BE2C (cell line): ENCODE data around the gene CADM1.
A peak's percentile ranks its signal among the peaks of the same experiment; 100 is the strongest.

Source experiments
- DNase-seq: peaks from one replicate; pipeline ENCODE4 v3.0.0-alpha.2; 2020
- H3K27me3 ChIP-seq: fragments of 250-450 bp; sonication (Bioruptor Pico); 2 replicates; pipeline ENCODE4 v1.5.1; 2020; ENCODE audit warnings: mild to moderate bottlenecking
- H3K36me3 ChIP-seq: fragments of 250-450 bp; sonication (Bioruptor Pico); 2 replicates; pipeline ENCODE4 v1.5.1; 2020; ENCODE audit warnings: mild to moderate bottlenecking
- H3K4me1 ChIP-seq: fragments of 250-450 bp; sonication (Bioruptor Pico); 2 replicates; pipeline ENCODE4 v1.5.1; 2020
- H3K4me3 ChIP-seq: 2 replicates; pipeline ENCODE4 v1.5.1; 2011; ENCODE audit warnings: low read depth, low read length
- H3K9me3 ChIP-seq: fragments of 250-450 bp; sonication (Bioruptor Pico); 2 replicates; pipeline ENCODE4 v1.5.1; 2020
- TF ChIP-seq, protein P1 (sequence below): IDR thresholded peaks from 2 replicates; pipeline ENCODE4 v1.5.1; 2012; ENCODE audit warnings: mild to moderate bottlenecking, low read depth, low read length

Gene CADM1

GRCh38 chr11:115496892-115497291, 7.3 kb downstream of the CADM1 start:
- TF ChIP-seq, protein P1, sequence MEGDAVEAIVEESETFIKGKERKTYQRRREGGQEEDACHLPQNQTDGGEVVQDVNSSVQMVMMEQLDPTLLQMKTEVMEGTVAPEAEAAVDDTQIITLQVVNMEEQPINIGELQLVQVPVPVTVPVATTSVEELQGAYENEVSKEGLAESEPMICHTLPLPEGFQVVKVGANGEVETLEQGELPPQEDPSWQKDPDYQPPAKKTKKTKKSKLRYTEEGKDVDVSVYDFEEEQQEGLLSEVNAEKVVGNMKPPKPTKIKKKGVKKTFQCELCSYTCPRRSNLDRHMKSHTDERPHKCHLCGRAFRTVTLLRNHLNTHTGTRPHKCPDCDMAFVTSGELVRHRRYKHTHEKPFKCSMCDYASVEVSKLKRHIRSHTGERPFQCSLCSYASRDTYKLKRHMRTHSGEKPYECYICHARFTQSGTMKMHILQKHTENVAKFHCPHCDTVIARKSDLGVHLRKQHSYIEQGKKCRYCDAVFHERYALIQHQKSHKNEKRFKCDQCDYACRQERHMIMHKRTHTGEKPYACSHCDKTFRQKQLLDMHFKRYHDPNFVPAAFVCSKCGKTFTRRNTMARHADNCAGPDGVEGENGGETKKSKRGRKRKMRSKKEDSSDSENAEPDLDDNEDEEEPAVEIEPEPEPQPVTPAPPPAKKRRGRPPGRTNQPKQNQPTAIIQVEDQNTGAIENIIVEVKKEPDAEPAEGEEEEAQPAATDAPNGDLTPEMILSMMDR, result peak; percentile 45
- Histone ChIP-seq H3K36me3 (peaks cover 3% of the 10 kb centered on the region; the same call in 1 of the 2 replicates), H3K27me3 (no peaks in the 10 kb centered on the region), H3K4me1 (peaks cover 30% of the 10 kb centered on the region), H3K4me3 (no peak overlapping the region), H3K9me3 (no peaks in the 10 kb centered on the region; the same call in 1 of the 2 replicates)
- DNase-seq, result no peak

- DNase-seq, result no peak
- Histone ChIP-seq H3K36me3 (peaks cover 6% of the 10 kb centered on the region), H3K27me3 (no peaks in the 10 kb centered on the region), H3K9me3 (no peaks in the 10 kb centered on the region; the same call in 1 of the 2 replicates), H3K4me1 (peaks cover 28% of the 10 kb centered on the region), H3K4me3 (no peak overlapping the region)
- TF ChIP-seq, protein P1, result no peak
Measured at GRCh38 chr11:115493905-115494304, 10.3 kb downstream of the CADM1 start.

GRCh38 chr11:115493488-115493887, 10.7 kb downstream of the CADM1 start:
- no peaks in the 10 kb centered on the region; the same call in 1 of the 2 replicates for H3K9me3 ChIP-seq
- H3K27me3 ChIP-seq, result no peaks in the 10 kb centered on the region
- TF ChIP-seq, protein P1, result no peak
- H3K4me3 ChIP-seq, result no peak overlapping the region
- peaks cover 32% of the 10 kb centered on the region for H3K4me1 ChIP-seq
- peaks cover 6% of the 10 kb centered on the region for H3K36me3 ChIP-seq
- DNase-seq, result no peak

- Histone ChIP-seq H3K9me3 (no peaks in the 10 kb centered on the region), H3K4me1 (peaks cover 13% of the 10 kb centered on the region), H3K4me3 (no peak overlapping the region), H3K36me3 (peaks cover 3% of the 10 kb centered on the region), H3K27me3 (no peaks in the 10 kb centered on the region)
- no peak for DNase-seq
- TF ChIP-seq, protein P1, result no peak
Measured at GRCh38 chr11:115489466-115489865, 14.7 kb downstream of the CADM1 start.

- TF ChIP-seq, protein P1, result no peak
Measured at GRCh38 chr11:115488945-115489344, 15.3 kb downstream of the CADM1 start.

GRCh38 chr11:115481528-115481927, 22.7 kb downstream of the CADM1 start:
- no peaks in the 10 kb centered on the region for H3K9me3 ChIP-seq

More at GRCh38 chr11:115488945-115489344, 15.3 kb downstream of the CADM1 start:
- no peak for DNase-seq
- Histone ChIP-seq H3K4me1 (peaks cover 13% of the 10 kb centered on the region), H3K36me3 (peaks cover 3% of the 10 kb centered on the region; the same call in 1 of the 2 replicates), H3K9me3 (no peaks in the 10 kb centered on the region), H3K4me3 (no peak overlapping the region), H3K27me3 (no peaks in the 10 kb centered on the region)

More at GRCh38 chr11:115481528-115481927, 22.7 kb downstream of the CADM1 start:
- TF ChIP-seq, protein P1, result no peak
- no peaks in the 10 kb centered on the region for H3K27me3 ChIP-seq
- peaks cover 16% of the 10 kb centered on the region for H3K4me1 ChIP-seq
- DNase-seq, result no peak
- H3K4me3 ChIP-seq, result no peak overlapping the region
- no peaks in the 10 kb centered on the region; the same call in 1 of the 2 replicates for H3K36me3 ChIP-seq
